H9 (cell line): ENCODE data around the gene FARP1. TPM values are rescaled to one million over a fixed set of nuclear protein-coding genes. Genes with fewer than 3 reads are reported as not detected.

ENCODE experiments used
- DNase-seq: peaks from one replicate; pipeline ENCODE4 v3.0.0-alpha.2; 2017
- H2AFZ ChIP-seq: one replicate; pipeline ENCODE4 v1.6.1; 2013; ENCODE audit warnings: mild to moderate bottlenecking, low read length, control low read depth, moderate library complexity
- H2AK5ac ChIP-seq: 2 replicates; pipeline ENCODE4 v1.6.1; 2013; ENCODE audit warnings: low read length, control low read depth, mixed read lengths; ENCODE audit not compliant: insufficient read length
- H2BK120ac ChIP-seq: one replicate; pipeline ENCODE4 v1.6.1; 2013; ENCODE audit warnings: low read depth, mild to moderate bottlenecking, low read length, control low read depth, inconsistent platforms; ENCODE audit not compliant: poor library complexity, severe bottlenecking
- H2BK12ac ChIP-seq: 2 replicates; pipeline ENCODE4 v1.6.1; 2013; ENCODE audit warnings: low read length, control low read depth, mixed read lengths, low read depth; ENCODE audit not compliant: insufficient read length
- H2BK15ac ChIP-seq: 2 replicates; pipeline ENCODE4 v1.6.1; 2013; ENCODE audit warnings: low read depth, low read length, control low read depth
- H2BK20ac ChIP-seq: one replicate; pipeline ENCODE4 v1.6.1; 2013; ENCODE audit warnings: low read depth, mild to moderate bottlenecking, low read length, control low read depth, inconsistent platforms; ENCODE audit not compliant: poor library complexity, severe bottlenecking
- H2BK5ac ChIP-seq: 2 replicates; pipeline ENCODE4 v1.6.1; 2013; ENCODE audit warnings: low read length, control low read depth, mixed read lengths; ENCODE audit not compliant: insufficient read length
- H3K14ac ChIP-seq: 2 replicates; pipeline ENCODE4 v1.6.1; 2013; ENCODE audit warnings: low read length, control low read depth; ENCODE audit not compliant: insufficient read depth
- H3K18ac ChIP-seq: 2 replicates; pipeline ENCODE4 v1.6.1; 2013; ENCODE audit warnings: low read depth, mild to moderate bottlenecking, mixed read lengths, low read length, control low read depth; ENCODE audit not compliant: insufficient read length
- H3K23ac ChIP-seq: 2 replicates; pipeline ENCODE4 v1.6.1; 2013; ENCODE audit warnings: low read length, control low read depth, mixed read lengths, low read depth; ENCODE audit not compliant: insufficient read length
- H3K23me2 ChIP-seq: 2 replicates; pipeline ENCODE4 v1.6.1; 2013; ENCODE audit warnings: low read depth, mild to moderate bottlenecking, mixed read lengths, low read length, control low read depth; ENCODE audit not compliant: insufficient read length, poor library complexity, severe bottlenecking
- H3K27ac ChIP-seq: 2 replicates; pipeline ENCODE4 v1.5.1; 2013; ENCODE audit warnings: low read length, control low read depth, mixed read lengths, low read depth; ENCODE audit not compliant: insufficient read length
- H3K27me3 ChIP-seq: 2 replicates; pipeline ENCODE4 v1.6.1; 2013; ENCODE audit warnings: low read length, control low read depth, inconsistent platforms; ENCODE audit not compliant: insufficient read depth
- H3K4ac ChIP-seq: 2 replicates; pipeline ENCODE4 v1.6.1; 2013; ENCODE audit warnings: low read depth, mild to moderate bottlenecking, control low read depth, inconsistent platforms, low read length, moderate library complexity
- H3K4me1 ChIP-seq: 2 replicates; pipeline ENCODE4 v1.6.1; 2013; ENCODE audit warnings: low read length, control low read depth, inconsistent platforms; ENCODE audit not compliant: insufficient read depth
- H3K4me2 ChIP-seq: 2 replicates; pipeline ENCODE4 v1.6.1; 2013; ENCODE audit warnings: low read length, control low read depth, mixed read lengths; ENCODE audit not compliant: insufficient read length, insufficient read depth
- H3K56ac ChIP-seq: 2 replicates; pipeline ENCODE4 v1.6.1; 2013; ENCODE audit warnings: low read depth, mild to moderate bottlenecking, mixed read lengths, low read length, control low read depth; ENCODE audit not compliant: insufficient read length
- H3K79me1 ChIP-seq: 2 replicates; pipeline ENCODE4 v1.6.1; 2013; ENCODE audit warnings: low read depth, mild to moderate bottlenecking, moderate library complexity, low read length, control low read depth, inconsistent platforms; ENCODE audit not compliant: insufficient read depth, poor library complexity, severe bottlenecking
- H3K79me2 ChIP-seq: 2 replicates; pipeline ENCODE4 v1.6.1; 2013; ENCODE audit warnings: low read length, control low read depth, inconsistent platforms; ENCODE audit not compliant: insufficient read depth
- H3K9ac ChIP-seq: 2 replicates; pipeline ENCODE4 v1.6.1; 2013; ENCODE audit warnings: low read length, control low read depth, mixed read lengths; ENCODE audit not compliant: insufficient read length; ENCODE audit errors: extremely low read depth
- H3K9me3 ChIP-seq: one replicate; pipeline ENCODE4 v1.6.1; 2013; ENCODE audit warnings: low read depth, low read length, inconsistent platforms; ENCODE audit not compliant: control insufficient read depth
- H3T11ph ChIP-seq: one replicate; pipeline ENCODE4 v1.6.1; 2013; ENCODE audit warnings: mild to moderate bottlenecking, low read length, control low read depth, inconsistent platforms
- H4K20me1 ChIP-seq: one replicate; pipeline ENCODE4 v1.6.1; 2013; ENCODE audit not compliant: control insufficient read depth, insufficient read length, insufficient read depth
- H4K5ac ChIP-seq: 2 replicates; pipeline ENCODE4 v1.6.1; 2013; ENCODE audit warnings: low read depth, mild to moderate bottlenecking, mixed read lengths, low read length, control low read depth; ENCODE audit not compliant: insufficient read length
- H4K8ac ChIP-seq: replicated peaks from 2 replicates; pipeline ENCODE4 v1.6.1; 2013; ENCODE audit warnings: low read length, control low read depth, mixed read lengths, low read depth; ENCODE audit not compliant: insufficient read length
- H4K91ac ChIP-seq: 2 replicates; pipeline ENCODE4 v1.6.1; 2013; ENCODE audit warnings: low read depth, mild to moderate bottlenecking, moderate library complexity, mixed read lengths, low read length, control low read depth; ENCODE audit not compliant: insufficient read length
- H3K27ac Mint-ChIP-seq, 3 experiments: 2 replicates in 2 of 3; 3 replicates in 1 of 3; pipeline ENCODE4 v1.8.0; 2020 to 2021; ENCODE audit warnings: mixed read lengths in 3 of 3, mild to moderate bottlenecking in 1 of 3, moderate library complexity in 1 of 3
- H3K27me3 Mint-ChIP-seq: 2 replicates; pipeline ENCODE4 v1.8.0; 2021; ENCODE audit warnings: low read depth, mild to moderate bottlenecking, moderate library complexity, mixed read lengths
- H3K36me3 Mint-ChIP-seq, 3 experiments: 2 replicates in 2 of 3; 3 replicates in 1 of 3; pipeline ENCODE4 v1.8.0; 2020 to 2021; ENCODE audit warnings: low read depth in 3 of 3, mixed read lengths in 3 of 3; ENCODE audit not compliant: insufficient read depth in 1 of 3
- H3K4me1 Mint-ChIP-seq, 2 experiments: 2 replicates each; pipeline ENCODE4 v1.8.0; 2020; ENCODE audit warnings: mixed read lengths in 2 of 2
- H3K4me3 Mint-ChIP-seq, 2 experiments: 2 replicates in 1 of 2; 3 replicates in 1 of 2; pipeline ENCODE4 v1.8.0; 2020 to 2021; ENCODE audit warnings: mild to moderate bottlenecking in 2 of 2, mixed read lengths in 2 of 2, moderate library complexity in 1 of 2
- H3K9me3 Mint-ChIP-seq, 2 experiments: 2 replicates in 1 of 2; 3 replicates in 1 of 2; pipeline ENCODE4 v1.8.0; 2020; ENCODE audit warnings: mild to moderate bottlenecking in 2 of 2, mixed read lengths in 2 of 2, moderate library complexity in 1 of 2
- WGBS: extraction: QIAGEN DNeasy Blood & Tissue Kit; methylation state at CpG from one replicate; pipeline ENCODE4 v1.1.7; 2013; ENCODE audit warnings: missing lambda C conversion rate, low lambda C conversion rate, mixed read lengths; ENCODE audit not compliant: insufficient read length; ENCODE audit errors: extremely low coverage; 5-methylcytosine and 5-hydroxymethylcytosine counted together
- total RNA-seq: library from RNA; stranded (reverse); gene quantifications from 2 replicates; pipeline ENCODE4 v1.2.1, GENCODE V29; 2021
- TF ChIP-seq, protein P1 (sequence below): fragments of 200-600 bp; sonication (generic); conservative IDR thresholded peaks from 3 replicates; pipeline ENCODE4 v1.8.0; 2021; ENCODE audit warnings: antibody characterized with exemption, mild to moderate bottlenecking

FARP1 gene
- total RNA-seq, 1 experiment from 2014 or later = 95.9 TPM

DNA sequence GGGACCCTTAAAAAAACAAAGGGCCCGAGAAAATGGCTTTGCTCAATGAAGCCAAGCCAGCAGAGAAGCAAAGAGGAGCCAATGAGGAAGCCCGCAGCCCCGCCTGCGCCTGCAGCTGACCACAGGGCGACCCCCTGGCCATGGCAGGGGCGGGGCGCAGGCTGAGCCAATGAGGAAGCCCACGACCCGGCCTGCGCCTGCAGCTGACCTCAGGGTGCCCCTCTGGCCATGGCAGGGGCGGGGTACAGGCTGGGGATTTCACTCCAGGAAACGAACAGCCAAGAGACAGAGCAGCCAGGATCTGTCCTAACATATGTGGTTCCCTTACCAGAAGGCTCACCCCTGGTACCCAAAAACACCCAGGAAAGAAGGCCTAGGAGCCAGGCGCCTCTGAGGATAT lies 332.6 kb downstream of the FARP1 start:
- Histone ChIP-seq H3K27me3 (no peaks in the 10 kb centered on the region), H3K23ac (no peak overlapping the region), H3K79me2 (peaks cover 6% of the 10 kb centered on the region; the same call in 1 of the 2 replicates), H2BK12ac (no peak overlapping the region), H4K91ac (no peak overlapping the region), H2BK120ac (no peak overlapping the region), H4K5ac (no peak overlapping the region), H3K9ac (no peak overlapping the region), H2BK20ac (no peak overlapping the region), H3K27ac (no peak overlapping the region), H3K79me1 (peaks cover 9% of the 10 kb centered on the region), H3K14ac (no peak overlapping the region), H3K56ac (no peak overlapping the region), H3K4me1 (peaks cover 11% of the 10 kb centered on the region; the same call in 1 of the 2 replicates), H3K4me2 (peak overlapping the region; percentile 46), H3K23me2 (no peaks in the 10 kb centered on the region), H3K9me3 (no peaks in the 10 kb centered on the region), H4K8ac (no peak overlapping the region), H3K4ac (no peak overlapping the region), H2AFZ (no peak overlapping the region), H2BK5ac (no peak overlapping the region), H3K18ac (no peak overlapping the region), H4K20me1 (no peaks in the 10 kb centered on the region), H2AK5ac (no peak overlapping the region), H3T11ph (no peak overlapping the region), H2BK15ac (no peak overlapping the region)
- no peaks in the 10 kb centered on the region for H3K27me3 Mint-ChIP-seq
- H3K4me3 Mint-ChIP-seq = peak overlapping the region in 1 of 2 experiments; percentile 52; a peak in 2 of 5 replicates
- H3K36me3 Mint-ChIP-seq = peaks cover 25 to 38% (median 35%) of the 10 kb centered on the region in 3 experiments; a peak in 6 of 7 replicates
- H3K27ac Mint-ChIP-seq = no peak overlapping the region
- DNase-seq = peak; percentile 95
- no CpG with 5 or more reads among the region's 13 CpGs for WGBS
- H3K4me1 Mint-ChIP-seq = peaks cover 46 to 54% of the 10 kb centered on the region in 2 experiments
- TF ChIP-seq, protein P1, sequence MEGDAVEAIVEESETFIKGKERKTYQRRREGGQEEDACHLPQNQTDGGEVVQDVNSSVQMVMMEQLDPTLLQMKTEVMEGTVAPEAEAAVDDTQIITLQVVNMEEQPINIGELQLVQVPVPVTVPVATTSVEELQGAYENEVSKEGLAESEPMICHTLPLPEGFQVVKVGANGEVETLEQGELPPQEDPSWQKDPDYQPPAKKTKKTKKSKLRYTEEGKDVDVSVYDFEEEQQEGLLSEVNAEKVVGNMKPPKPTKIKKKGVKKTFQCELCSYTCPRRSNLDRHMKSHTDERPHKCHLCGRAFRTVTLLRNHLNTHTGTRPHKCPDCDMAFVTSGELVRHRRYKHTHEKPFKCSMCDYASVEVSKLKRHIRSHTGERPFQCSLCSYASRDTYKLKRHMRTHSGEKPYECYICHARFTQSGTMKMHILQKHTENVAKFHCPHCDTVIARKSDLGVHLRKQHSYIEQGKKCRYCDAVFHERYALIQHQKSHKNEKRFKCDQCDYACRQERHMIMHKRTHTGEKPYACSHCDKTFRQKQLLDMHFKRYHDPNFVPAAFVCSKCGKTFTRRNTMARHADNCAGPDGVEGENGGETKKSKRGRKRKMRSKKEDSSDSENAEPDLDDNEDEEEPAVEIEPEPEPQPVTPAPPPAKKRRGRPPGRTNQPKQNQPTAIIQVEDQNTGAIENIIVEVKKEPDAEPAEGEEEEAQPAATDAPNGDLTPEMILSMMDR = no peak
- no peaks in the 10 kb centered on the region; a peak in 1 of 5 replicates for H3K9me3 Mint-ChIP-seq
